Chondrocyte (in vitro differentiated cells): ENCODE results near the gene DDX49. TPM values are rescaled to one million over a fixed set of nuclear protein-coding genes. Genes with fewer than 3 reads are reported as not detected.
A peak's percentile ranks its signal among the peaks of the same experiment; 100 is the strongest.

Experiments
- DNase-seq: peaks from one replicate; pipeline ENCODE4 v3.0.0; 2021; ENCODE audit warnings: mixed read lengths, low spot score
- H3K27ac Mint-ChIP-seq: one replicate; pipeline ENCODE4 v1.8.0; 2021; ENCODE audit warnings: mild to moderate bottlenecking, moderate library complexity, mixed read lengths; ENCODE audit not compliant: unreplicated experiment
- H3K27me3 Mint-ChIP-seq: 2 replicates; pipeline ENCODE4 v1.8.0; 2021; ENCODE audit warnings: low read depth, mixed read lengths
- H3K36me3 Mint-ChIP-seq: 2 replicates; pipeline ENCODE4 v1.8.0; 2021; ENCODE audit warnings: low read depth, mixed read lengths
- H3K4me1 Mint-ChIP-seq: 2 replicates; pipeline ENCODE4 v1.8.0; 2021; ENCODE audit warnings: low read depth, mild to moderate bottlenecking, mixed read lengths
- H3K4me3 Mint-ChIP-seq: one replicate; pipeline ENCODE4 v1.8.0; 2021; ENCODE audit warnings: mild to moderate bottlenecking, moderate library complexity, mixed read lengths; ENCODE audit not compliant: unreplicated experiment
- H3K9me3 Mint-ChIP-seq: 2 replicates; pipeline ENCODE4 v1.8.0; 2021; ENCODE audit warnings: low read depth, mixed read lengths
- CTCF ChIP-seq: fragments of 200-600 bp; sonication (generic); IDR thresholded peaks from 2 replicates; pipeline ENCODE4 v1.5.0; 2021; ENCODE audit warnings: antibody characterized with exemption, mild to moderate bottlenecking, moderate library complexity
- total RNA-seq: library from RNA; stranded (reverse); gene quantifications from 3 replicates; pipeline ENCODE4 v1.2.1, GENCODE V29; 2021

The DDX49 gene
- total RNA-seq, 1 donor from 2014 or later = 50.6 TPM

- Mint-ChIP-seq H3K4me3 (peak overlapping the region; percentile 63), H3K27ac (no peak overlapping the region), H3K4me1 (peaks cover 3% of the 10 kb centered on the region), H3K9me3 (no peaks in the 10 kb centered on the region), H3K27me3 (no peaks in the 10 kb centered on the region), H3K36me3 (no peaks in the 10 kb centered on the region)
- no peak for DNase-seq
- TF ChIP-seq CTCF = no peak
These were observed 25.1 kb upstream of the DDX49 start for GRCh38 chr19:18894254-18895037.

- TF ChIP-seq CTCF = peak; percentile 79
- H3K4me1 Mint-ChIP-seq = peaks cover 3% of the 10 kb centered on the region
- H3K36me3 Mint-ChIP-seq = no peaks in the 10 kb centered on the region
- DNase-seq = no peak
- H3K27ac Mint-ChIP-seq = no peak overlapping the region
- H3K4me3 Mint-ChIP-seq = peak overlapping the region; percentile 84
- H3K27me3 Mint-ChIP-seq = no peaks in the 10 kb centered on the region
- no peaks in the 10 kb centered on the region for H3K9me3 Mint-ChIP-seq
These were observed 24.3 kb upstream of the DDX49 start for GRCh38 chr19:18895038-18895823.

- no peak for TF ChIP-seq CTCF
- no peak within 1 kb of the TSS for H3K27ac Mint-ChIP-seq
- DNase-seq = no peak
- no peaks in the 10 kb centered on the region for H3K27me3 Mint-ChIP-seq
- H3K4me1 Mint-ChIP-seq = peaks cover 3% of the 10 kb centered on the region
- H3K36me3 Mint-ChIP-seq = peaks cover 2% of the 10 kb centered on the region
- H3K4me3 Mint-ChIP-seq = peak within 1 kb of the TSS; percentile 84
- H3K9me3 Mint-ChIP-seq = no peaks in the 10 kb centered on the region
These were observed 23.6 kb upstream of the DDX49 start, which contains the start of gene CERS1 for GRCh38 chr19:18895824-18896341. TSS of gene CERS1 (minus strand) at chr19:18896158. CDS start at chr19:18896072, 86 bp downstream.

- DNase-seq = no peak
- TF ChIP-seq CTCF = peak; percentile 19
- Mint-ChIP-seq H3K9me3 (no peaks in the 10 kb centered on the region), H3K27me3 (no peaks in the 10 kb centered on the region), H3K36me3 (peaks cover 2% of the 10 kb centered on the region), H3K4me1 (peaks cover 3% of the 10 kb centered on the region), H3K4me3 (peak overlapping the region; percentile 79), H3K27ac (no peak overlapping the region)
These were observed 23.1 kb upstream of the DDX49 start for GRCh38 chr19:18896421-18896841.
